Esophagus squamous epithelium (tissue), 4 donors: ENCODE results near the gene RAB11FIP5.

Experiments used
- POLR2A ChIP-seq, 4 donors: fragments of 450-650 bp; IDR thresholded peaks; one replicate each; pipeline ENCODE4 v1.6.1; 2017; ENCODE audit warnings: antibody characterized with exemption in 4 of 4, mild to moderate bottlenecking in 4 of 4, moderate library complexity in 3 of 4
- TF ChIP-seq, protein P1 (sequence below), 6 experiments: fragments of 450-650 bp in 4 of 6; fragments of 200-600 bp in 2 of 6; sonication (generic) in 2 of 6; IDR thresholded peaks; one replicate each; pipeline ENCODE4 v1.5.1; 2016 to 2019; ENCODE audit warnings: antibody characterized with exemption in 6 of 6, mild to moderate bottlenecking in 4 of 6, moderate library complexity in 4 of 6

DNA sequence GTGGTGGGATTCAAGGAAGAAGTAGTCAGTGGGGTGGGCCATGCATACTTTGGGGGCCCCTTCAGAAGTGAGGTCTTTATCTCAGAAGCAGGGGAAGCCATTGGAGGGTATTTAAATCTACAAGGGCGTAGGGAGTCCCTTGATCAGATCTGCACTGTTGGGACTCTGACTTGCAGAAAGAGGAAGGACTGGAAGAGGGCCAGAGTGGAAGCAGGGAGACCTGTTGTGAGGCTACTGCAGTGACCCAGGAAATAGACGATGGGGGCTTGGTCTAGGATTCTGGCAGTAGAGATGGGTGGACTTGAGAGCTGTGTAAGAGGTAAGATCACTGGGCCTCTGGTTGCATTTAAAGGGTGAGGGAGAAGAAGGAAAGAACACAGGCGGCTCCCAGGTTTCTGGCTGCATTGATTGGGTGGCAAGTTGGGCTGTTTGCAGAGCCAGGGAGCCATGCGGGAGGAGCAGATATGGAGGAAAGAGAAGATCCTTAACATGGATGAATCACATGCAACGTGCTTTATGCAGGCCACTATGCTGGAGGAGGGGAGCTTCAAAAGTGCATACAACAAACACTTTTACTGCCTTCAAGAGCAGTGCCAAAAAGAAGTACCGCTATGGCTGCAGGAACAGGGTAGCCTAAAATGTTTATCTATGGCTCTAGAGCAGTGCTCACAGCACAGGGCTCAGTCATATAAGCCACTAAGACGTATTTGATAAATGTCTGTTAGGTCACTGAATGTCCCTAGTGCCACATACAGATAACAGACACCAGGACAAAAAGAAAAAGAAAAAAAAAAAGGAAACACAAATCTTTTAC lies 43.5 kb downstream of the RAB11FIP5 start:
- TF ChIP-seq, protein P1, sequence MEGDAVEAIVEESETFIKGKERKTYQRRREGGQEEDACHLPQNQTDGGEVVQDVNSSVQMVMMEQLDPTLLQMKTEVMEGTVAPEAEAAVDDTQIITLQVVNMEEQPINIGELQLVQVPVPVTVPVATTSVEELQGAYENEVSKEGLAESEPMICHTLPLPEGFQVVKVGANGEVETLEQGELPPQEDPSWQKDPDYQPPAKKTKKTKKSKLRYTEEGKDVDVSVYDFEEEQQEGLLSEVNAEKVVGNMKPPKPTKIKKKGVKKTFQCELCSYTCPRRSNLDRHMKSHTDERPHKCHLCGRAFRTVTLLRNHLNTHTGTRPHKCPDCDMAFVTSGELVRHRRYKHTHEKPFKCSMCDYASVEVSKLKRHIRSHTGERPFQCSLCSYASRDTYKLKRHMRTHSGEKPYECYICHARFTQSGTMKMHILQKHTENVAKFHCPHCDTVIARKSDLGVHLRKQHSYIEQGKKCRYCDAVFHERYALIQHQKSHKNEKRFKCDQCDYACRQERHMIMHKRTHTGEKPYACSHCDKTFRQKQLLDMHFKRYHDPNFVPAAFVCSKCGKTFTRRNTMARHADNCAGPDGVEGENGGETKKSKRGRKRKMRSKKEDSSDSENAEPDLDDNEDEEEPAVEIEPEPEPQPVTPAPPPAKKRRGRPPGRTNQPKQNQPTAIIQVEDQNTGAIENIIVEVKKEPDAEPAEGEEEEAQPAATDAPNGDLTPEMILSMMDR (IDR thresholded peaks at IDR 0.05): no peak
- no peak for TF ChIP-seq POLR2A (IDR thresholded peaks at IDR 0.05)
